ENCODE data around the gene MICAL3. TPM values are rescaled to one million over a fixed set of nuclear protein-coding genes. Genes with fewer than 3 reads are reported as not detected.
A peak's percentile ranks its signal among the peaks of the same experiment; 100 is the strongest.

Gene MICAL3
- total RNA-seq, 1 donor from 2014 or later, result 47.5 TPM

GRCh38 chr22:17786435-17787161, 237.8 kb downstream of the MICAL3 start:
- no peak overlapping the region for H3K4me3 ChIP-seq (ENCODE audit: low read depth, low read length)
- TF ChIP-seq, protein P1, sequence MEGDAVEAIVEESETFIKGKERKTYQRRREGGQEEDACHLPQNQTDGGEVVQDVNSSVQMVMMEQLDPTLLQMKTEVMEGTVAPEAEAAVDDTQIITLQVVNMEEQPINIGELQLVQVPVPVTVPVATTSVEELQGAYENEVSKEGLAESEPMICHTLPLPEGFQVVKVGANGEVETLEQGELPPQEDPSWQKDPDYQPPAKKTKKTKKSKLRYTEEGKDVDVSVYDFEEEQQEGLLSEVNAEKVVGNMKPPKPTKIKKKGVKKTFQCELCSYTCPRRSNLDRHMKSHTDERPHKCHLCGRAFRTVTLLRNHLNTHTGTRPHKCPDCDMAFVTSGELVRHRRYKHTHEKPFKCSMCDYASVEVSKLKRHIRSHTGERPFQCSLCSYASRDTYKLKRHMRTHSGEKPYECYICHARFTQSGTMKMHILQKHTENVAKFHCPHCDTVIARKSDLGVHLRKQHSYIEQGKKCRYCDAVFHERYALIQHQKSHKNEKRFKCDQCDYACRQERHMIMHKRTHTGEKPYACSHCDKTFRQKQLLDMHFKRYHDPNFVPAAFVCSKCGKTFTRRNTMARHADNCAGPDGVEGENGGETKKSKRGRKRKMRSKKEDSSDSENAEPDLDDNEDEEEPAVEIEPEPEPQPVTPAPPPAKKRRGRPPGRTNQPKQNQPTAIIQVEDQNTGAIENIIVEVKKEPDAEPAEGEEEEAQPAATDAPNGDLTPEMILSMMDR (conservative IDR thresholded peaks at IDR 0.05; ENCODE audit: low read depth, low read length), result no peak
- no peak for DNase-seq (ENCODE audit: low read depth)

- no peak for DNase-seq (ENCODE audit: low read depth)
- no peak overlapping the region for H3K4me3 ChIP-seq (ENCODE audit: low read depth, low read length)
- TF ChIP-seq, protein P1 (conservative IDR thresholded peaks at IDR 0.05; ENCODE audit: low read depth, low read length), result peak; percentile 72
Observed at GRCh38 chr22:17785185-17786184, 238.9 kb downstream of the MICAL3 start.

DNA sequence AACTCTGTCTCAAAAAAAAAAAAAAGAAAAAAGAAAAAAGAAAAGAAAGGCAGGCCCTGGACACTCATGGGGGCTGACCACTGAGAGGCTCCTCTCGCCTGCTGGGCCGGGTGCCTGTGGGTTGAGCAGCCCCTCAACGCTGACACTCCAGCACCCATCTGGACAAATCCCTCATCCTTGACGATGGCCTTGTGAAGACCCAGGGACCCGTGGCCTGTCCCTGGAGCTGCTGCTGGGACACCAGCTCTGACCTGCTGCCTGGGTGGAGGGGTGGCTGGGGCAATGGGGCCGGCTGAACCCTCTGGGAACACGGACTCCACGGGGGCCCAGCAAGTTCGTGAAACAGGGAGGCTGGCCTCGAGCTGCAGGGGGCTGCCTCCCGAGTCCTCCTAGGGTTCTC, 239.6 kb downstream of the MICAL3 start:
- no peak for DNase-seq (ENCODE audit: low read depth)
- TF ChIP-seq, protein P1 (conservative IDR thresholded peaks at IDR 0.05; ENCODE audit: low read depth, low read length), result no peak
- H3K4me3 ChIP-seq (ENCODE audit: low read depth, low read length), result no peak overlapping the region

GRCh38 chr22:17783773-17784480, 240.4 kb downstream of the MICAL3 start:
- no peak overlapping the region for H3K4me3 ChIP-seq (ENCODE audit: low read depth, low read length)
- no peak for DNase-seq (ENCODE audit: low read depth)
- TF ChIP-seq, protein P1 (conservative IDR thresholded peaks at IDR 0.05; ENCODE audit: low read depth, low read length), result no peak

- no peak overlapping the region for H3K4me3 ChIP-seq (ENCODE audit: low read depth, low read length)
- DNase-seq (ENCODE audit: low read depth), result no peak
- TF ChIP-seq, protein P1 (conservative IDR thresholded peaks at IDR 0.05; ENCODE audit: low read depth, low read length), result no peak
Observed at GRCh38 chr22:17783312-17783711, 241.0 kb downstream of the MICAL3 start.

GRCh38 chr22:17782621-17783020, 241.7 kb downstream of the MICAL3 start:
- no peak for DNase-seq (ENCODE audit: low read depth)
- H3K4me3 ChIP-seq (ENCODE audit: low read depth, low read length), result no peak overlapping the region
- TF ChIP-seq, protein P1 (conservative IDR thresholded peaks at IDR 0.05; ENCODE audit: low read depth, low read length), result no peak
